AML-193 (cell line): ENCODE results near the gene ZNF138.

Source experiments
- DNase-seq, 2 experiments: peaks; one replicate each; lab custom pipeline; 2025; lab: John Stamatoyannopoulos, UW

Gene ZNF138

DNA sequence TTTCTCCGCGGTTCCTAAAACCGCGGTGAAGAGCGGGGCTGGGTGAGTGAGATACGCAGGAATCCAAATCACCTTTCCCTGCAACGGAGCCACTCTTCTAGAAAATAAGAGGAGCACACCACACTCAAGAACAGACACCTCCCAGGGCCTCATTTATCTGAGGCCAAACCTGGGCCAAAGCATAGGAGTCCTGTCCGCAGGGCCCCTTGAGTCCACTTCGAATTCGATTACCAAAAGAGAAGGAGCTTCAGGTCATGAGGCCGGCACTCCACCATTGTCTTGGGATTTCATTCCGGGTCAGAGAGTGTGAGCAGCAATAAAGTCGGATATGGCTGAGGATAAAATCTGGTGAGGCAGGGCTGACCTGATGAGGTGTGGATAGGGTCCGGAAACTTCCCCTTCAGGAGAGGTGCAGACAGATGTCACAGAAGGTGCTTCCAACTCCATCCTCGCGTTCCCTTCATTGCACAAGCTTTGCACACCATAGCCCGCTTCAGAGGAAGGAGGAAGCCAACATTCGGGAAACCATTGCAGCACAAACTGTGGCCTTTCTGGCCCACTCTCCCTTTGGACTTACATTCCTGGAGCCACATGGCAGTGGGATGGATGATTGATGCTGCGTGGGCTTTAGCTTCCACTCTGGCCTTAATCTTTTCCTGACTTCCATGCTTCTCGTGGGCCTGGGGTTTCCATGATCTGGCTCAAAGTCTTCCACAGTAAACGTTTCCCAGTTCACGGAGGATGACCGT lies 81.6 kb downstream of the ZNF138 start:
- no peak for DNase-seq

DNA sequence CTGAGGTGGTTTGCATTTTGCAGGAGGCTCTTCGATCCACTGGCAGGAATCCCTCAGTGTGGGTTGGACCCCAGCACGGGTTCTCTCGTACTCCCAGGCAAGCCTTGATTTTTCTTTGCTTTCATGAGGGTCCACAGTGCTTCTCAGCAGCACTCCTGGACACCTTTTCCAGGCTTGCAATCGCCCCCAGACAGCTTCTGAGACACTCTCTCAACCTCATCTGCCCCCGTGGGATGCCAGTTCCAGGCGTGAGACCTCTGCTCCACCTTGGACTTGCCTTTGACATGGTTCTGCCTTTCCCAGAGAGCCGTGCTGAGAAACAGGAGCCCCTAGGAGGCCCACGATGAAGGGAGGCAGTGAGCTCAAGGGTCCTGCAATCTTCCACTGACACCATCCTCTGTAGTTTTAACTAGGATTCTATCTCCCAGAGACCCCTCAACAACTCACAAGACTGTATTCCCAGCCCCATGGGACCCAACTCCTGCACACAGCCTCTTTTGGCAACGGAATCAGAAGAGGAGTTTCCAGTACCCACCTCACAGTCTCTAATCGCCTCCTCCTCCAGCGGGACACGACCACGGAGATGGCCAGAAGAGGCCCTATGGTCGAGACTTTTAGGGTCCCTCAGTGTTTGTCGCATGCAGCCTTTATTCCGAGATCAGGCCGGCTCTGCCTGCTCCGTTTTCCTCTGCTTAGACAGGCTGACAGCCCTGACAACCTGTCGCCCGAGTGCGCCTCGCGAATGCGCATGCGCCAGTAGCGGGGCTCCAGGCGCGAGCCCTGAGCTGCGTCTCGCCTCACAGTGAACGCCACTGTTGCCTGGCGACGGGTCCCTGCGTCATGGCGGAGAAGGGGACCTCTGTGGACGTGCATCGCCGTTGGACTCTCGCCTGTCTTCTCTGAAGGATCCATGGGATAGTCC lies 82.8 kb downstream of the ZNF138 start:
- DNase-seq, result no peak

DNA sequence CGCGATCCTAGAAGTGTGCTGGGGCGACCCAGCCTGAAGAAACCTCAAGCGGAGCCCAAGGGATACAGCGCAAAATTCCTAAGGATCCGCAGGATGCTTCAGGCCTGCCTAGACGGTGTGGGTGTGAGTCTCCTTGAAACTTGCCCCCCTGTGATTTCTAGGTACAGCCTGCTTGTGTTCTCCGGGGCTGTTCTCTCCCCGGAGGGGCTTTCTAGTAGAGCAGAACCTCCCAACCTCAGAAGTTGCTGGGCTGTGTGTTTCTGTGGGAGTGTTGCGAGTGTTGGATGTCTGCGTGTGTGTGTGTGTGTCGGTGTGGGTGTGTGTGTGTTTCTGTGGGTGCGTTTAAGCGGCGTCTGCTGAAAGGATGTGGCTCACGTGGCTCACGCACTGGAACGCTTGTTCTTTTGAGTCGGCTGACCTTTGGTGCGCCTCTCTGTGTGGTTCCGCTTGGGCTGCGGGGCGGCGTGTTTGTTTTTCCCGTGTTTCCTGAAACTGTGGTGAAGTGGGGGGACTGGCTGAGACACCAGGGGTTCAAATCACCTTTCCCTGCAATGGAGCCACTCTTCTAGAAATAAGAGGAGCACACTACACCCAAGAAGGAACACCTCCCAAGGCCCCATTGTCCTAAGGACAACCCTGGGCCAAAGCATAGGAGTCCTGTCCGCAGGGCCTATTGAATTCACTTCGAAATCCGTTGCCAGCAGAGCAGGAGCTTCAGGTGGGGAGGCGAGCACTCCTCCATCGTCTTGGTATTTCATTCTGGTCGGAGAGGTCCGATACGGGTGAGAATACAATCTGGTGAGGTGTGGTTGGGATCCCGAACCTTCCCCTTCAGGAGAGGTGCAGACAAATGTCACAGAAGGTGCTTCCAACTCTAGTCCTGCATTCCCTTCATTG lies 83.7 kb downstream of the ZNF138 start:
- no peak for DNase-seq

DNA sequence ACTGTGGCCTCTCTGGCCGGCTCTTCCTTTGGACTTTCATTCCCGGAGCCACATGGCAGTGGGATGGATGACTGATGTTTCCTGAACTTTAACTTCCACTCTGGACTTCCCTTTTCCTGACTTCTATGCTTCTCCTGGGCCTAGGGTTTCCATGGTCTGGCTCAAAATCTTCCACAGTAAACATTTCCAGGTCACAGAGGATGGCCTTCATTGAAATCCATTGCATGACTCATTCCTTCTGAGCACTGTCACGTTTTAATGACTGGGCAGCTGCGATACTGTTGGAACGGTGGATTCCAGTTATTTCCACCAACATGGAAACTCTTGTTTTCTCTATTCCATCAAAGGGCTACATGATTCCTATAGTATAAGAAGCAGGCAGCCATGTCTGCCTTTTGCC lies 84.5 kb downstream of the ZNF138 start:
- DNase-seq, result no peak

DNA sequence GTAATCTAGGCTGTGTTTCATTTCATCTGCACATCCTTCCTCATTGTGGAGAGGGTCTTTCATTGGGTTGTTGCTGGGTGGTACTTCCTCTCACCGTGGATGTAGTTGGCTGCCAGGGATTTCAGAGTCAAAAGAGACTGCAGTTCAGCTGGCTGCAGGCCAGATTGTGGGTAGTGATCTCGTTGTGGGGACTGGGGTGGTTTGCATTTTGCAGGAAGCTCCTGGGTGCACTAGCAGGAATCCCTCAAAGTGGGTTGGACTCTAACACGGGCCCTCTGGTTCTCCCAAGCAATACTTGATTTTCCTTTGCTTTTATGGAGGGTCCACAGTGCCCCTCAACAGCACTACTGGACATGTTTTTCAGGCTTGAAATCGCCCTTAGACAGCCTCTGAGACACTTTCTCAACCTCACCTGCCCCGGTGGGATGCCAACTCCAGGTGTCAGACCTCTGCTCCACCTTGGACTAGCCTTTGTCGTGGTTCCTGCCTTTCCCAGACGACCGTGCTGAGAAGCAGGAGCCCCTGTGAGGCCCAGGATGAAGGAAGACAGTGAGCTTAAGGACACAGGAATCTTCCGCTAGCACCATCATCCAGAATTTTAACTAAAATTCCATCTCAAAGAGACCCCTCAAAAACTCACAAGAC lies 85.0 kb downstream of the ZNF138 start:
- no peak for DNase-seq

DNA sequence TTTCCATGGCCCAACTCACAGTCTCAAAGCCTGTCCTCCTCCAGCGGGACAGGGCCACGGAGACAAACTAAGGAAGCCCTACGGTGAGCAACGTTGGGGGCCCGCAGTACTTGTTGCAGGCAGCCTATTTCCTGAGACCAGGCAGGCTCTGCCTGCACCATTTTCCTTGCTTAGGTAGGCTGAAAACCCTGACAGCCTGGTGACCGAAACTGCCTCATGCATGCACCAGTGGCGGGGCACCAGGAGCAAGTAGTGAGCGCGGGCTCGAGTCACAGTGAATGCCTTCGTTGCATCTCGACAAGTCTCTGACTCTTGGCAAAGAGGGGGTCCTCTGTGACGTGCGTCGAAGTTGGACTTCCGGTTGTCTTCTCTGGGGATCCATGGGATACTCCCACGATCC lies 85.6 kb downstream of the ZNF138 start:
- no peak for DNase-seq

DNA sequence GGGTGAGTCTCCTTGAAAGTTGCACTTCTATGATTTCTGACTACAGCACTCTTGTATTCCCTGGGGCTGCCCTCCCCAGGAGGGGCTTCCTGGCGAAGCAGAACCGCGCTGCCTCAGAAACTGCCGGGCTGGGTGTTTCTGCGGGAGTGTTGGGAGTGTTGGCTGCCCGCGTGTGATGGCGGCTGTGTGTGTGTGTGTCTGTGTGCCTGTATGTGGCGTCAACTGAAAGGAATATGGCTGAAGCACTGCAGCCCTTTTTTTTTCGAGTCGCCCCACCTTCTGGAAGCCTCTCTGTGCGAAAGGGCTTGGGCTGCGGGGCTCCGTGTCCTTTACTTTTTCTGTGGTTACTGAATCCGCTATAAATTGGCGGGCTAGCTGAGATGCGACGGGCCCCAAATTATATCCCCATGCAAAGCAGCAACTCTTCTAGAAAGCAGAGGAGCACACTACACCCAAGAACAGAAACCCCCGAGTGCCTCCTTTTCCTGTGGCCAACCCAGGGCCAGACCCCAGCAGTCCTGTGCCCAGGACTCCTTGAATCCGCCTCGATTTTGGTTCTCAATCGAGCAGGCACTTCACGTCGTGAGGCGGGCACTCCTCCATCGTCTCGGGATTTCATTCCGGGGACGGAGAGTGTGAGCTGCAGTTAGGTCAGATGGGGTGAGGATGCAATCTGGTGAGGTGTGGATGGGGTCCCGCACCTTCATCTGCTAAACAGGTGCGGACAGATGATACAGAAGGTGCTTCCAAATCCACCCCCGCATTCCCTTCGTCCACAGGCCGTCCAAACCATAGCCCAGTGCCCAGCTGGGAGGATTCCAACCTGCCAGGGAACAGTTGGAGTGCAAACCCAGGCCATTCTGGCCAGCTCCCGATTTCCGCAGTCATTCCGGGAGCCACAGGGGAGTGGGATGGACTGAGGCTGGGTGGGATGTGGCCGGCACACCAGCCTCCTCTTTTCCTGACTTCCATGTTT lies 86.4 kb downstream of the ZNF138 start:
- no peak for DNase-seq

DNA sequence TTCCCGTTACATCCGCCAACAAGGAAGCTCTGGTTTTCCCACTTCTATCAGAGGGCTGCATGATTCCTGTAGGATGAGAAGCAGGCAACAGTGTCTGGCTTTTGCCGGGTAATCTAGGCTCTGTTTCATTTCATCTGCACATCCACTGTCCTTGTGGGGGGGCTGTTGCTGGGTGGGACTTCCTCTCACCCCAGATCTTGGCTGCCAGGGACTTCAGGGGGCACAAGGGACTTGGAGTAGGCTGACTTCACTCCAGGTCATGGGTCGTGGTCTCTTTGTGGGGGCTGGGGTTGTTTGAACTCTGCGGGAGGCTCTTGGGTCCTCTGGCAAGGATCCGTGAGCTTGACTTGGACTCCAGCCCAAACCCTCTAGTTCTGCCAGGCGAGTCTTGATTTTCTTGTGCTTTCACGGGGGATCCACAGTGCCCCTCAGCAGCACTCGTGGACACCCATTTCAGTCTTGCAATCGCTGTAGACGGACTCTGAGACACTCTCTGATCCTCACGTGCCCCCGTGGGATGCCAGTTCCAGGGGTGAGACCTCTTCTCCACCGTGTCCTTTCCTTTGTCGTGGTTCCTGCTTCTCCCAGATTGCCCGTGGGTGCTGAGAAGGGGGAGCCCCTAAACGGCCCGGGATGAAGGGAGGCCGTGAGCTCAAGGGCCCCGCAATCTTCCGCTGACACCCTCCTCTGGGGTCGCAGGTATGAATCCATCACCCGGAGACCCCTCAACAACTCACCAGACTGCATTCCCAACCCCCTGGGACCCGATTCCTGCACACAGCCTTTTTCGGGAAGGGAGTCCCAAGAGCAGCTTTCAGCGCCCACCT lies 87.4 kb downstream of the ZNF138 start:
- DNase-seq, result no peak

DNA sequence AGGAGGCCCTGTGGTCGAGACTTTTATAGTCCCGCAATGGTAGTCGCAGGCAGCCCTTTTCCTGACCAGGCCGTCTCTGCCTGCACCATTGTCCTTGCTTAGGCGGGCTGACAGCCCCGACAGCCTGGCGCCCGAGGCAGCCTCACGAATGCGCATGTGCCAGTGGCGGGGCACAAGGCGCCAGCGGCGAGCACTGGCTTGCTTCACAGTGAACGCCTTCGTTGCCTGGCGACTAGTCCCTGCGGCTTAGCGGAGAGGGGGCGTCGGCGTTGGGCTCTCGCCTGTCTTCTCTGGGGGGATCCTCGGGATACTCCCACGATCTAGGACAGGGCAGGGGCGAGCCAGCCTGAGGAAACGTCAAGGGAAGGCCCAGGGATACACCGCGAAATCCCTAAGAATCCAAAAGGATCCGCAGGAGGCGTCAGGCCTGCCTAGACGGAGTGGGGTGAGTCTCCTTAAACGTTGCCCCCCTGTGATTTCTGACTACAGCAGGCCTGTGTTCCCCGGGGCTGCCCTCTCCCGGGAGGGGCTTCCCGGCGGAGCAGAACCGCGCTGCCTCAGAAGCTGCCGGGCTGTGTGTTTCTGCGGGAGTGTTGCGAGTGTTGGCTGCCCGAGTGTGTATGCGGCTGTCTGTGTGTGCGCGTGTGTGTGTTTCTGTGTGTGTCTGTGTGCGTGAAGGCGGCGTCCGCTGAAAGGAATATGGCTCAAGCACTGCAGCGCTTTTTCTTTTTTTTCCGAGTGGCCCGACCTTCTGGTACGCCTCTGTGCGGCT lies 88.3 kb downstream of the ZNF138 start:
- DNase-seq, result no peak
